Stimulated activated CD4-positive, alpha-beta T cell treated with anti-CD3 and anti-CD28 coated beads, Interleukin-2, amount 100 ng/mL, for 24 hours (primary cell): ENCODE data around the gene SIGLEC14.
"Not testable (repeated sequence)": the region's sequence is repeated elsewhere in the genome, so short reads cannot be mapped to it uniquely, and the experiment has no call there.

Source experiments
- DNase-seq, 2 donors: peaks; one replicate each; pipeline ENCODE4 v3.0.0-alpha.2; 2020

Gene SIGLEC14

DNA sequence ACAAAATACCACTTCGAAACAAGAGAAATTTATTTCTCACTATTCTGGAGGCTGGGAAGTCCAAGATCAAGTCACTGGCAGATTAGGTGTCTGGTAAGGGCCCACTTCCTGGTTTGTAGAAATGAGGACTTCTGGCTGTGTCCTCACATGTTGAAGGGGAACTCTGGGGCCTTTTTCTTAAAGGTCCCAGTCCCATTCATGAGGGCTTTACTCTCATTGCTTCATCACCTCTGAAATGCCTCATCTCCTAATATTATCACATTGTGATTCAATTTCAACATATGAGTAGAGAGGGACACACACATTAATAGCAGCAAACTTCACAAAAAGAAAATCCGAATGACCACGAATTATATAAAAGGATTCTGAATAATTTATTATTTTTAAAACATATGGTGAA, 21.6 kb upstream of the SIGLEC14 start:
- DNase-seq, result no peak

GRCh38 chr19:51664997-51665396, 18.4 kb upstream of the SIGLEC14 start:
- no peak for DNase-seq

DNA sequence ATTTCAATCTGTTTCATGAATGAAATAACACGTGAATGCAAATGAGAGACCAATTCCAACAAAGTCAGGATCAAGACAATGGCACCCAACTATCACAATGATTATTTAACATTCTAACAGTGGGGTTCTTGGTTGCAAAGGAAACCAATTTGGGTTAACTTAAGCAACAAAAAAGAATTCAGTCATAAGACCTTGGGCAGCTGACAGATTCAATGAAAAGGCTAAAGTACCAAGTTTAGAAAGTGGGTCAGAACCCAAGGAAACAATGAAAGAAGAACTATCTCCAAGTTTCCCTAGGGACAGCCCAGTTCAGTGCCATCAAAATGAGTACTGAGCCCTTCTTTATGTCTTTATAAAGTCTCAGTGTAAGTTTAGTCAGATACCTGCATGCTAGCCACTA, 17.5 kb upstream of the SIGLEC14 start:
- no peak for DNase-seq

GRCh38 chr19:51663650-51664049, 17.0 kb upstream of the SIGLEC14 start:
- no peak for DNase-seq

GRCh38 chr19:51660975-51661600, 14.5 kb upstream of the SIGLEC14 start:
- peak; percentile 71 to 75 for DNase-seq

DNA sequence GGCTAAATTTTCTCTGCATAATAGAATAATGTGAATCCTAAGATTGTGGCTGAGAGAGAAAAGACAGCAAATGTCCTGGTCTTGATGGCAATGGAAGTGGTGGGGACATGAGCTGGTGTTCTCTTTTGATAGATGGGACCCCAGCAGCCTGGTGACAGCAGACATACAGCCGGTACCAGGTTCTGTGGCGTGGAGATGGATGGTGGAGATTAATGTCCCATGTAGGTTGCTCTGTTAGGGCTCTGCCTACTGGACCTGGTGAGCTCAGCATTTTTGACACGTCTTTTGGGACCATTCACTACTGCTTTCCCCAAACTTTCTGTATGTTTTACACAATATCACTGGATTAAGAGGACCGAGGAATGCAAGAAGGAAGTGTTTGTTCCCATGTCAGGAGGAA, 8.2 kb upstream of the SIGLEC14 start:
- no peak for DNase-seq

GRCh38 chr19:51653162-51653561, 6.5 kb upstream of the SIGLEC14 start:
- no peak for DNase-seq

DNA sequence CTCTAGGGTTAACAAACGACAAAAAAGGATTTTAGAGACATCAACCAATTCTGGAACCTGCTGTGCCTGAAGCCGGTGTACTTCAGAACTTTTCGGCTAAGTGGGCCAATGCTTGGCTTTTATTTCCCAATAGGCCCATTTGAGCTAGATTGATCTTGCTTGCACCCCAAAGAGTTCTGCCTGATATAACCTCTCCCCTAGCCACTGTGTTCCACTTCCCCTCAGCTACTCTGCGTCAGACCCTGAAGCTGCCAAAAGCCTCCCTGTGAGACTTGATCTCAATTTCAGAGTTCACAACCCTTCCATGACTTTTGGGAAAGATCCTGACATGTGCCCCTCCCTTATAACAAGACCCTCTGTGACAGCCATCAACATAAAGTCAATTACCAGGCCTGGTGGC, 5.6 kb upstream of the SIGLEC14 start:
- DNase-seq, result no peak

DNA sequence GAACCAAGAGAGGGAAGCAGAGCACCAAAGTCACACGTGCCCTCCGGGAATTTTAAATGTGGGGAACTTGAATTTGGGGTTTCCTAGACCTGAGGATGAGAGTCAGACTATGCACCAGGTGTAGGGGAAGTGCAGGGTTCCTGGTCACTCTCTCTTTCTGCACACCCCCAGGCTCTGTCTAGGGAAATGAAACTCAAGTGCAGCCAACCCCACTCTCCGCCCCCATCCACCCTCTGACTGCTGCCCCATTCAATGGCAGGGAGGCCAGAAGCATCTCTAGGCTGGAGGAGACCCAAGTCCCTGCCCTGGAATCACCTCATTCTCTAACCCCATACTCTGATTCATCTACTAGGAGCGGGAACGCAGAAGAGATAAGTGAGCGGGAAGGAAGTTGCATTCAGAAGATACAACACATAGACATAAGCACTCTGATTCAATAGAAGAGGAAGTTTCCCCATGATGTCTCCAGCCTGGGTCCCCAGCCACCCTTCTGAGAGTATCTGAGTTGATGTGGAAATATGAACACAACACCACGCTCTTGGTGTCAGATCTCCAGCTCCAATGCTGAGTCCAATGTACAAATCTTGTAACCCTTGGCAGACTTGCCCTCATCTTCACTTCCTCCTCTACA, 4.7 kb upstream of the SIGLEC14 start:
- DNase-seq, result no peak

DNA sequence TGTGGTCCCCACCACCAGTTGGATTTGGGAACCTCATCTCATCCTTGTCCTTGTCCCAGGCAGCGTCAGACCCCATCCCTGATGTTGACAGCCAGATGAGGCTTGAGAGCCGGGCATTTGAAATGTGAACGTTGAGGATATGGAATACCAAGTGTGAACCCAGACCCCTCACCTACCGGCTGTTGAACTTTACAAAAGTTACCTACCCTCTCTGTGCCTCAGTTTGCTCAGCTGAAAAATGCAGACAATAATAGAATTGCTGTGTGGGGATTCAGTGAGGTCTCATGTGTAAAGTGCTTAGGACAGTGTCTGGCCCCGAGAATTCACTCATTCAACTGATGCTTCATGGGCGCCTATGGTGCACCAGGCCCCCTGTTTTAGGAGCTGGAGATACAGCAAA, 693 bp upstream of the SIGLEC14 start:
- DNase-seq, result no peak

DNA sequence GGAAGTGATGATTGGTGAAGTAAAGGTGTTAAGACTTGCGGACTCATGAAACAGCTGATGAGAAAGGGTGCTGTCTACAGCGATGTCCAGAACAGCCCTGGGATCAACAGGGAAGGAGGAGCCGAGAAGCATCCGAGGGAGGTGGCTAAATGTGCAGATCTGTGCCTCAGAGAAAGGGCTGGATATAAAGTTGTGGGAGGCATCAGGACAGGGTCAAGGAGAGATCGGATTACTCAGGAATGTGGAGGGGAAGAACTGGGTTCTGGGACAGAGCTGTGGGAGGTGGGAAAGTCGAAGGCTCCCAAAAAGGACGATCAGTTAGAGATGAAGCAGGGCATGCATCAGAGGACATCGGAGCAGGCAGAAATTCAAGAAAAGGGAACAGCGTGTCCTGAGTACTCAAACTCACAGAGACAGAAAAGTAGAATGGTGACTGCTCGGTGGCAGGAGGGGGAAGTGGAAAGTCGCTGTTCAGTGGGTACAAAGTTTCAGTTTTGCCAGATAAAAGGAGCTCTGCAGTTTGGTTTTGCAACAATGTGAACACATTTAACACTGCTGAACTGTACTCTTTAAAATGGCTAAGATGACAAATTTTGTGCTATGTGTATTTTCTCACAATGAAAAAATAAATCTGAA, 1.9 kb downstream of the SIGLEC14 start:
- DNase-seq, result no peak

GRCh38 chr19:51641648-51642047, 5.0 kb downstream of the SIGLEC14 start:
- DNase-seq, result no peak

DNA sequence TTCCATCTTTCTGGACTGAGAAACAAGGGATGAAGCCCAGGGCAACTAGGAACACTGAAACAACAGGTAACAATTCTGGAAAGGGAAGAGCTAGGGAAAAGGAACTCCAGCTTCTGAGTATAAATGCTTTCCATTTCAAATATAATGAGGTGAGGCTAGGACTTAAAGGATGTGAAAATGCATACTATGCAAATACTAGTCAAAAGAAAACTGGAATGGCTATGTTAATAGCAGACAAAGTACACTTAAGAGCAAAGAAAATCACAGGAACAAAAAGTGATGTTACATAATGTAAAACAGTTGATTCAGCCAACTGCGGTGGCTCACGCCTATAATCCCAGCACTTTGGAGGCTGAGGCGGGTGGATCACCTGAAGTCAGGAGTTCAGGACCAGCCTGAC, 6.2 kb downstream of the SIGLEC14 start:
- DNase-seq, result no peak

GRCh38 chr19:51639916-51640315, 6.7 kb downstream of the SIGLEC14 start:
- DNase-seq, result no peak

- no peak for DNase-seq
Observed at GRCh38 chr19:51637362-51637978, 9.2 kb downstream of the SIGLEC14 start.

- DNase-seq, result no peak
Observed at GRCh38 chr19:51632126-51632525, 14.5 kb downstream of the SIGLEC14 start.

GRCh38 chr19:51630315-51630714, 16.3 kb downstream of the SIGLEC14 start, which contains the start of gene SIGLEC5:
Gene SIGLEC5 (minus strand): TSS chr19:51630401. CDS start chr19:51630335, 66 bp downstream.
- not testable (repeated sequence) for DNase-seq

- no peak for DNase-seq
Observed at GRCh38 chr19:51628153-51628939, 18.3 kb downstream of the SIGLEC14 start.

DNA sequence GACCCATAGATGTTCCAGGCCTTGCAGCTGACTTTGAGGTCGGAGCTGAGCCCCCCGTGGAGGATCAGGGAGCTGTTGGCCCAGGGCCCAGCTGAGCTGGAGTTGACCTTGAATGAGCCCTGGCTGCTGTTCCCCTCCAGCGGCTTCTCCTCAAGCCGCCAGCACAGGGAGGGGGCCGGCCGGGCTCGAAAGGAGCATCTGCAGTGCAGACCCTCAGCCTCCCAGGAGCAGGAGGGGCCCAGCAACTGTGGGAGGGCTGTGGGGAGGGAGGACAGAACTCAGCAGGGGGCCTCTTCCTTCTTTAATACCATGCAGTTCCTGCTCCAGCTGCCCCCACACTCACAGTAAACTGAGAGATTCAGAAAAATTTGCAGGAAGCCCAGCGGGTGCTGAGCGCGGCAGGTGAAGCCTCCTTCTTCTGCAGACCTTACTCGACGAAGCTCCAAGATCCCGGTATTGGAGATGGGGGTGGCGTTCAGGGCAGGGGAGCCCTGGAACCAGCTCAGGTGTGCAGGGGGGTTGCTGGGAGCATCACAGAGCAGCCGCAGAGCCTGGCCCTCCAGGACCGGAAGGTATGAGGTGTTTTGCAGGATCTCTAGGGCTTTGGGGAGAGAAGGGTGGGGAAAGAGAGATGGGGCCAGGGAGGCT, 19.0 kb downstream of the SIGLEC14 start:
- DNase-seq, result no peak

DNA sequence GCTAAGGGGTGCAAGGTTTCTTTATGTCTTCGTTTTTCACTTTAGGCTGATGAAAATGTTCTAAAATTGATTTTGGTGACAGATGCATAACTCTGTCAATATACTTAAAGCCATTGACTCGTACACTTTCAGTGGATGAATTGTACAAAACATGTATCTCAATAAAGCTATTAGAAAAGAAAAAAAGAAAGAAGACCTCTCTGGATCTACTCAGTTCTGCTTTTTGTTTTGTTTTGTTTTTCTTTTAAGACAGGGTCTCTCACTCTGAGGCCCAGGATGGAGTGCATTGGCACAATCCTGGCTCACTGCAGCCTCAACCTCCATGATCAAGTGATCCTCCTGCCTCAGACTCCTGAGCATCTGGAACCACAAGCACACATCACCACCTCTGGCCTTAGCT, 19.9 kb downstream of the SIGLEC14 start:
- DNase-seq, result no peak

DNA sequence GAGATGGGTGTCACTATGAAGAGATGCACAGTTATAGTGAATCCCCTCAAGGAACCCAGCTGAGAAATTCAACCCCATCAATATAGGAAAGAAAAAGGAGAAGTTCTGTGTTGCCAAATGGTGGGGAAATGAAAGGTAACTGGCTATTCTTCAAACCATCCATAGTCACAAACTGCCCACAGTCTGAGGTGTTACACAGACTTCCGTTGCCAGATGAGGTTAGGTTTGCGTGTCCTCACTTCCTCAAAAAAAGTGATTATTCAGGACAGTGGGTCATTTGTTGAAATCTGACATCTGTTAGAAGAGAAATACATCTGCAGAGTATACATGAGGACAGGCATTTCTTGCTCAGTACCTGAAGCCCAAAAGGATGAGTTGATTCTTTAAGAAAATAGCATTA, 25.4 kb downstream of the SIGLEC14 start:
- no peak for DNase-seq

DNA sequence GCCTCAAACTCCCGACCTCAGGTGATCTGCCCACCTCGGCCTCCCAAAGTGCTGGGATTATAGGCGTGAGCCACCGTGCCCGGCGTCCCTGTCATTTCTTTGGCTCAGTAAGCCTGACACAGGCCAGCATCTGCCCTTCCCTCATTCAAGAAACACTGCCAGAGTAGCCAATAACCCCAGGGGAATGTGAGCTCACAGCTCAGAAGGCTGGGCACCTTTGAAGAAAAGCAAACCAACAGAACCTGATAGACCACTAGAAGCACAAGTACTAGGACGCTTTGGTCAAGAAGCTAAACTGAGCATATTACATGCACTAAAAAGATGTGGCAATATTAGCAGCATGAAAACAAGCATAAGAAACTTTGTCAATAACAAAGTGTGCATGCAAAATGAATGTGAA, 30.6 kb downstream of the SIGLEC14 start:
- no peak for DNase-seq

DNA sequence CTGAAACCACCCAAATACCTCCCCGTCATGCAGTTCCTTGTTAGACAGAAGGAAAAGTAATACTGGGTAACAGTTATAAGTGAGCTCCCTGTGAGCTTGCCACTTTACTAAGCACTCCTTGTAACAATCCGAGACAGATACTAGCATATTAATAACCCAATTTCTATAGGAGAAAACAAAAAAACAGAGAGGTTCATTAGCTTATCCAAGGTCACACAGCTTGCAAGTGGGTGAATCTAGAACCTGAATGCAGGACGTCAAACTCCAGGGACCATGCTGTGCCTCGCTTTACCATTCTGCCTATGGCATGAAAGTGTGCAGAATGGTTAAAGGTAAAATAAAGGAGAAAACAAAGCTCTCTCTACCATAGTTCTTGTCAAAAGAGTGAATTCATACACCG, 31.8 kb downstream of the SIGLEC14 start:
- DNase-seq, result no peak
